CD4-positive, alpha-beta T cell treated with Interleukin-6 at 100 ng/mL for 8 hours (primary cell): Measurements from ENCODE around the gene SLC8B1.
A peak's percentile ranks its signal among the peaks of the same experiment; 100 is the strongest.
"Not testable (repeated sequence)": the region's sequence is repeated elsewhere in the genome, so short reads cannot be mapped to it uniquely, and the experiment has no call there.

Experiments used
- DNase-seq: peaks from one replicate; pipeline ENCODE4 v3.0.0-alpha.2; 2020; ENCODE audit warnings: mixed read lengths, low spot score

The SLC8B1 gene

GRCh38 chr12:113354192-113354591, 19.3 kb upstream of the SLC8B1 start:
- not testable (repeated sequence) for DNase-seq

- DNase-seq = no peak
These were observed 16.2 kb upstream of the SLC8B1 start for GRCh38 chr12:113351089-113351488.

GRCh38 chr12:113348849-113349536, 14.1 kb upstream of the SLC8B1 start:
- no peak for DNase-seq

GRCh38 chr12:113347892-113348291, 13.0 kb upstream of the SLC8B1 start:
- DNase-seq = no peak

- no peak for DNase-seq
These were observed 12.2 kb upstream of the SLC8B1 start for GRCh38 chr12:113347107-113347506.

GRCh38 chr12:113346353-113346752, 11.4 kb upstream of the SLC8B1 start:
- no peak for DNase-seq

- no peak for DNase-seq
These were observed 10.4 kb upstream of the SLC8B1 start for GRCh38 chr12:113345318-113345717.

- DNase-seq = no peak
These were observed 6.6 kb upstream of the SLC8B1 start for GRCh38 chr12:113341535-113341934.

- no peak for DNase-seq
These were observed 5.2 kb upstream of the SLC8B1 start for GRCh38 chr12:113340061-113340460.

GRCh38 chr12:113339540-113339939, 4.6 kb upstream of the SLC8B1 start:
- no peak for DNase-seq

- peak; percentile 31 for DNase-seq
These were observed 778 bp downstream of the SLC8B1 start for GRCh38 chr12:113333877-113334785.

GRCh38 chr12:113333418-113333750, 1.5 kb downstream of the SLC8B1 start:
- DNase-seq = no peak

- DNase-seq = no peak
These were observed 2.1 kb downstream of the SLC8B1 start for GRCh38 chr12:113332688-113333417.

- DNase-seq = no peak
These were observed 4.4 kb downstream of the SLC8B1 start for GRCh38 chr12:113330505-113330904.

GRCh38 chr12:113329791-113330417, 5.0 kb downstream of the SLC8B1 start:
- no peak for DNase-seq

GRCh38 chr12:113329022-113329790, 5.7 kb downstream of the SLC8B1 start:
- no peak for DNase-seq

- no peak for DNase-seq
These were observed 6.5 kb downstream of the SLC8B1 start for GRCh38 chr12:113328368-113328889.

GRCh38 chr12:113326775-113327395, 8.0 kb downstream of the SLC8B1 start:
- no peak for DNase-seq

GRCh38 chr12:113325916-113326315, 9.0 kb downstream of the SLC8B1 start:
- DNase-seq = no peak

- no peak for DNase-seq
These were observed 12.6 kb downstream of the SLC8B1 start for GRCh38 chr12:113322343-113322742.

- DNase-seq = no peak
These were observed 14.5 kb downstream of the SLC8B1 start for GRCh38 chr12:113320401-113320800.
